GM12875 (cell line): ENCODE results near the gene RDH5.

ENCODE experiments used
- H3K4me3 ChIP-seq: one replicate; pipeline ENCODE4 v1.5.1; 2011; ENCODE audit warnings: low read depth, low read length, control low read depth
- TF ChIP-seq, protein P1 (sequence below): IDR thresholded peaks from 2 replicates; pipeline ENCODE4 v1.5.1; 2011; ENCODE audit warnings: low read depth, mild to moderate bottlenecking, control low read depth, inconsistent platforms, low read length, moderate library complexity, borderline replicate concordance; ENCODE audit not compliant: insufficient read depth

Gene RDH5

DNA sequence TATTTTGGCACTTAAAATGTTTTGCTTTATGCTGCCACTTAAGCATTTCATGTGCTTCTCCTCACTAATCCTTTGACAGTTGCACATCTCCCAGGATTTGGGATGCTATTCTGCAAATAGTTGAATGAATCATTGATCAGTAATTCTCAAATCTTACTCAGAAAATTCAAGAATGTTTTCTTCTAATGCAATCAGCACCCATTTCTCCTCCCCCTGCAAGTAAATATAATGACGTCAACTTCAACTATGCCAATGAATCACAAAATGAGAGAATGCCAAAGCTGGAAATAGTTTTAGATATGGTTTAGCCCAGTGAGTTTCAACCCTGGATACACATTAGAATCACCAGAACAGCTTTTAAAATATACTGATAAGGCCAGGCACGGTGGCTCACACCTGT is 6.5 kb upstream of the RDH5 start:
- TF ChIP-seq, protein P1, sequence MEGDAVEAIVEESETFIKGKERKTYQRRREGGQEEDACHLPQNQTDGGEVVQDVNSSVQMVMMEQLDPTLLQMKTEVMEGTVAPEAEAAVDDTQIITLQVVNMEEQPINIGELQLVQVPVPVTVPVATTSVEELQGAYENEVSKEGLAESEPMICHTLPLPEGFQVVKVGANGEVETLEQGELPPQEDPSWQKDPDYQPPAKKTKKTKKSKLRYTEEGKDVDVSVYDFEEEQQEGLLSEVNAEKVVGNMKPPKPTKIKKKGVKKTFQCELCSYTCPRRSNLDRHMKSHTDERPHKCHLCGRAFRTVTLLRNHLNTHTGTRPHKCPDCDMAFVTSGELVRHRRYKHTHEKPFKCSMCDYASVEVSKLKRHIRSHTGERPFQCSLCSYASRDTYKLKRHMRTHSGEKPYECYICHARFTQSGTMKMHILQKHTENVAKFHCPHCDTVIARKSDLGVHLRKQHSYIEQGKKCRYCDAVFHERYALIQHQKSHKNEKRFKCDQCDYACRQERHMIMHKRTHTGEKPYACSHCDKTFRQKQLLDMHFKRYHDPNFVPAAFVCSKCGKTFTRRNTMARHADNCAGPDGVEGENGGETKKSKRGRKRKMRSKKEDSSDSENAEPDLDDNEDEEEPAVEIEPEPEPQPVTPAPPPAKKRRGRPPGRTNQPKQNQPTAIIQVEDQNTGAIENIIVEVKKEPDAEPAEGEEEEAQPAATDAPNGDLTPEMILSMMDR = no peak
- H3K4me3 ChIP-seq = no peak overlapping the region

DNA sequence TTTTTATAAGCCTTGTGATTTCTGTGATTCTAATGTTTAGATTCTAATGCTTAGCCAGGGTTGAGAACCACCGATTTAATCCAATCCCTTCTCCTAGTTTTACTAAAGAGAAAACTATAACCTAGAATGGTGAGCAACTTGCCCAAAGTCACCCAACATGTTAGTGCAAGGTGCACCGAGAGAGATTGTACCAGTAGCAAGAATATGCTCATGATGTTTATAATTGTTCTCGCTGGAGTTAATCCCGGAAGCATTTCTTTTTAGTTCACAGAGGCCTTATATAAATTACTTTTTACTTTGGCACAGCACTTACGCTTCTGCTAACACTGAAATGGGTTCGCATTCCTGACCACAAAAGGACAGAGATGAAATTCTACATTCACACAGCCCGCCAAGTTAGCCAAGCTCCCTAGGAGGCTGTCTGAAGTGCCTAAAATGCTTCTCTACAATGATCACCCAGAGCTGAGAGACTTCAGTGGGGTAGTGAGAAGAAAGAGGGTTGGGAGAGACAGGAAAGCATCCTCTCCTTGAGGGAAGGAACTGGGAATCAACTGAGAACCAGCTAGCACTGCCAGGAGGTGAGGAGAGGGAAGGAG is 4.9 kb upstream of the RDH5 start:
- TF ChIP-seq, protein P1 = no peak

GRCh38 chr12:55715833-55716581 is 4.2 kb upstream of the RDH5 start, which contains the start of gene BLOC1S1:
TSS of gene BLOC1S1 (plus strand) at chr12:55716046. CDS start at chr12:55716052, 6 bp downstream.
- TF ChIP-seq, protein P1 = no peak
- H3K4me3 ChIP-seq = peak within 1 kb of the TSS; percentile 78

More for the DNA sequence above, 4.9 kb upstream of the RDH5 start:
- H3K4me3 ChIP-seq = peak overlapping the region; percentile 78

DNA sequence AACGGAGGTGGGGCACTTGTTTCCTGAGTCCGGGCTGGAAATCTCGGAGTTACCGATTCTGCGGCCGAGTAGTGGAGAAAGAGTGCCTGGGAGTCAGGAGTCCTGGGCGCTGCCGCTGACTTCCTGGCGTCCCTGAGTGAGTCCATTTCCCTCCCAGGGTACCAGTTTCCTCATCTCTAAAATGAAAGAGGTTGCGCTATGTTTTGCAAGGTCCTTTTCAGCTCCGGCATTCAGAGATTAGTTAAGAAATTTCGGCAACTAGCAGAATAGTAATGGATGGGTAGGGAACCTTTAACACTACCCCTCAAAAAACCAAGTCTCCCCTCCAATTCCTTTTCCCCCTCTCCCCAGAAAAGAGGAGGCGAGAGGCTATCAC is 3.6 kb upstream of the RDH5 start:
- TF ChIP-seq, protein P1 = no peak
- peak overlapping the region; percentile 78 for H3K4me3 ChIP-seq

GRCh38 chr12:55717011-55718007 is 2.9 kb upstream of the RDH5 start:
- TF ChIP-seq, protein P1 = no peak

GRCh38 chr12:55718015-55718414 is 2.2 kb upstream of the RDH5 start:
- H3K4me3 ChIP-seq = no peak overlapping the region
- TF ChIP-seq, protein P1 = no peak

More at GRCh38 chr12:55717011-55718007, 2.9 kb upstream of the RDH5 start:
- peak overlapping the region; percentile 78 for H3K4me3 ChIP-seq
